Liver (tissue), 9 donors: Measurements from ENCODE around the gene DYNLT2. TPM values are rescaled to one million over a fixed set of nuclear protein-coding genes. Genes with fewer than 3 reads are reported as not detected.
A peak's percentile ranks its signal among the peaks of the same experiment; 100 is the strongest.

Experiments
- DNase-seq: peaks from one replicate; pipeline ENCODE4 v3.0.0-alpha.2; 2017; ENCODE audit warnings: low spot score
- H3K27ac ChIP-seq, 2 donors: one replicate each; pipeline ENCODE4 v1.7.0; 2013; ENCODE audit warnings: inconsistent platforms in 2 of 2, low read length in 2 of 2, control low read depth in 1 of 2, low read depth in 1 of 2, mild to moderate bottlenecking in 1 of 2
- H3K27me3 ChIP-seq, 4 donors: one replicate each; pipeline versions ENCODE4 v1.6.1 to v1.7.0; 2013; ENCODE audit warnings: low read length in 3 of 4, inconsistent platforms in 1 of 4, mild to moderate bottlenecking in 1 of 4, moderate library complexity in 1 of 4; ENCODE audit not compliant: control insufficient read depth in 4 of 4, insufficient read depth in 4 of 4
- H3K36me3 ChIP-seq, 4 donors: one replicate each; pipeline versions ENCODE4 v1.6.1 to v1.7.0; 2013; ENCODE audit warnings: low read length in 3 of 4, mild to moderate bottlenecking in 3 of 4, low read depth in 1 of 4, moderate library complexity in 1 of 4; ENCODE audit not compliant: control insufficient read depth in 4 of 4, insufficient read depth in 3 of 4
- H3K4me1 ChIP-seq, 4 donors: one replicate each; pipeline versions ENCODE4 v1.6.1 to v1.7.0; 2013; ENCODE audit warnings: low read length in 3 of 4, mild to moderate bottlenecking in 3 of 4, moderate library complexity in 1 of 4; ENCODE audit not compliant: control insufficient read depth in 4 of 4, insufficient read depth in 4 of 4
- H3K4me3 ChIP-seq, 3 donors: one replicate each; pipeline versions ENCODE4 v1.6.1 to v1.7.0; 2013; ENCODE audit warnings: low read length in 3 of 3, control low read depth in 1 of 3, low read depth in 1 of 3, mild to moderate bottlenecking in 1 of 3
- H3K9ac ChIP-seq, 2 donors: one replicate each; pipeline ENCODE4 v1.7.0; 2013; ENCODE audit warnings: low read length in 2 of 2, mild to moderate bottlenecking in 2 of 2, moderate library complexity in 2 of 2, control low read depth in 1 of 2, low read depth in 1 of 2
- H3K9me3 ChIP-seq, 4 donors: one replicate each; pipeline versions ENCODE4 v1.6.1 to v1.7.0; 2013; ENCODE audit warnings: low read length in 3 of 4; ENCODE audit not compliant: control insufficient read depth in 4 of 4
- ATF3 ChIP-seq: IDR thresholded peaks from 2 replicates; pipeline ENCODE4 v1.6.1; 2016; ENCODE audit warnings: antibody characterized with exemption
- CTCF ChIP-seq: fragments of 150-350 bp; IDR thresholded peaks from 2 replicates; pipeline ENCODE4 v1.5.1; 2017; ENCODE audit warnings: improper control_type of control experiment, low read depth, low read length; ENCODE audit not compliant: missing input control
- EGR1 ChIP-seq, 2 donors: IDR thresholded peaks; 2 replicates each; pipeline ENCODE4 v1.6.1; 2016 to 2018; ENCODE audit warnings: antibody characterized with exemption in 2 of 2, low read depth in 2 of 2
- FOXA1 ChIP-seq: IDR thresholded peaks from 2 replicates; pipeline ENCODE4 v1.6.1; 2016; ENCODE audit warnings: antibody characterized with exemption
- FOXA2 ChIP-seq: IDR thresholded peaks from 2 replicates; pipeline ENCODE4 v1.6.1; 2016; ENCODE audit warnings: antibody characterized with exemption
- HNF4A ChIP-seq, 2 donors: conservative IDR thresholded peaks; 2 replicates each; pipeline ENCODE4 v1.6.1; 2016; ENCODE audit warnings: antibody characterized with exemption in 2 of 2, mild to moderate bottlenecking in 2 of 2
- HNF4G ChIP-seq: IDR thresholded peaks from 2 replicates; pipeline ENCODE4 v1.6.1; 2016; ENCODE audit warnings: antibody characterized with exemption
- MAX ChIP-seq: IDR thresholded peaks from 2 replicates; pipeline ENCODE4 v1.6.1; 2016; ENCODE audit warnings: antibody characterized with exemption
- NR2F2 ChIP-seq: IDR thresholded peaks from 2 replicates; pipeline ENCODE4 v1.6.1; 2016; ENCODE audit warnings: antibody characterized with exemption
- RAD21 ChIP-seq, 2 donors: IDR thresholded peaks; 2 replicates each; pipeline ENCODE4 v1.6.1; 2016; ENCODE audit warnings: antibody characterized with exemption in 2 of 2, mild to moderate bottlenecking in 2 of 2
- RXRA ChIP-seq, 2 donors: IDR thresholded peaks; 2 replicates each; pipeline ENCODE4 v1.6.1; 2017 to 2018; ENCODE audit warnings: antibody characterized with exemption in 2 of 2, mild to moderate bottlenecking in 1 of 2
- SP1 ChIP-seq: IDR thresholded peaks from 2 replicates; pipeline ENCODE4 v1.6.1; 2018; ENCODE audit warnings: antibody characterized with exemption, mild to moderate bottlenecking
- TAF1 ChIP-seq: conservative IDR thresholded peaks from 2 replicates; pipeline ENCODE4 v1.6.1; 2016; ENCODE audit warnings: antibody characterized with exemption, mild to moderate bottlenecking
- YY1 ChIP-seq: IDR thresholded peaks from 2 replicates; pipeline ENCODE4 v1.6.1; 2016; ENCODE audit warnings: antibody characterized with exemption, mild to moderate bottlenecking
- ZBTB33 ChIP-seq: IDR thresholded peaks from 2 replicates; pipeline ENCODE4 v1.6.1; 2016; ENCODE audit warnings: antibody characterized with exemption
- WGBS: extraction: QIAGEN DNeasy Blood & Tissue Kit; methylation state at CpG from one replicate; pipeline ENCODE4 v1.1.7; 2013; 5-methylcytosine and 5-hydroxymethylcytosine counted together
- polyA plus RNA-seq, 2 donors: library from polyadenylated mRNA; stranded (reverse) in 1 of 2; unstranded in 1 of 2; fragments of 200-250 nt in 1 of 2; fragments of >200 nt in 1 of 2; fragmentation: Nextera tagmentation in 1 of 2; extraction: Ambion mirVana in 1 of 2; gene quantifications; one replicate each; pipeline versions ENCODE4 v1.2.1 to v1.2.3, GENCODE V29; 2013 to 2015
- total RNA-seq, 2 donors: library from RNA; depleted of rRNA; stranded (reverse); fragments of >200 nt; gene quantifications; one replicate each; pipeline ENCODE4 v1.2.3, GENCODE V29; 2014
- donor health status: healthy.
- donor health status: healthy.
- donor health status: healthy.
- donor health status: healthy.
- donor health status: healthy.

The DYNLT2 gene
- total and polyA plus RNA-seq, 4 donors: 0.37 to 2.3 (median 1.2) TPM

GRCh38 chr6:169780571-169781091 is 29.3 kb upstream of the DYNLT2 start (continued):
- TF ChIP-seq ATF3: no peak
- no peak for TF ChIP-seq TAF1
- TF ChIP-seq SP1: no peak
- no peak for TF ChIP-seq FOXA1

- Histone ChIP-seq H3K9ac (no peak overlapping the region), H3K4me1 (no peaks in the 10 kb centered on the region), H3K4me3 (no peak overlapping the region), H3K9me3 (no peaks in the 10 kb centered on the region), H3K27me3 (no peaks in the 10 kb centered on the region), H3K36me3 (peaks cover 1 to 59% (median 31%) of the 10 kb centered on the region in 4 donors), H3K27ac (no peak overlapping the region)
- peak; percentile 13 for DNase-seq
- no peak for TF ChIP-seq FOXA1
- TF ChIP-seq MAX: no peak
- no peak for TF ChIP-seq EGR1 (IDR thresholded peaks at IDR 0.05; ENCODE audit: low read depth in 2 of 2)
- TF ChIP-seq CTCF: no peak
- TF ChIP-seq ZBTB33: no peak
- TF ChIP-seq FOXA2: no peak
- WGBS: 92% methylated on average over 5 of the region's 5 CpGs
Measured at GRCh38 chr6:169779896-169780295, 28.5 kb upstream of the DYNLT2 start.

- no peaks in the 10 kb centered on the region for H3K4me1 ChIP-seq
- no peak overlapping the region for H3K4me3 ChIP-seq
- DNase-seq: peak; percentile 23
- no peaks in the 10 kb centered on the region for H3K9me3 ChIP-seq
- H3K36me3 ChIP-seq: peaks cover 1 to 59% (median 31%) of the 10 kb centered on the region in 4 donors
- H3K9ac ChIP-seq: no peak overlapping the region
- no peak for TF ChIP-seq HNF4A (conservative IDR thresholded peaks at IDR 0.05)
- no peak for TF ChIP-seq FOXA2
- no peak for TF ChIP-seq YY1
- no peak for TF ChIP-seq RXRA (IDR thresholded peaks at IDR 0.05)
- TF ChIP-seq RAD21 (IDR thresholded peaks at IDR 0.05): no peak
- TF ChIP-seq EGR1 (IDR thresholded peaks at IDR 0.05; ENCODE audit: low read depth in 2 of 2): no peak
- TF ChIP-seq SP1: no peak
- TF ChIP-seq NR2F2: no peak
- TF ChIP-seq ATF3: no peak
- TF ChIP-seq HNF4G: no peak
- no peaks in the 10 kb centered on the region for H3K27me3 ChIP-seq
- WGBS: 95% methylated on average over 8 of the region's 8 CpGs
- no peak overlapping the region for H3K27ac ChIP-seq
Measured at GRCh38 chr6:169779092-169779815, 27.9 kb upstream of the DYNLT2 start.
